Measurements from ENCODE around the gene UCHL3.

GRCh38 chr13:75603038-75603437 is 53.4 kb downstream of the UCHL3 start:
- no peak for TF ChIP-seq CTCF (IDR thresholded peaks at IDR 0.05)
- TF ChIP-seq POLR2A (IDR thresholded peaks at IDR 0.05), result no peak

All from thyroid gland (tissue), 4 donors.